Measurements from ENCODE around the gene TNIK. TPM values are rescaled to one million over a fixed set of nuclear protein-coding genes. Genes with fewer than 3 reads are reported as not detected.

Gene TNIK
- total RNA-seq, 1 experiment from 2014 or later: 0.69 TPM

DNA sequence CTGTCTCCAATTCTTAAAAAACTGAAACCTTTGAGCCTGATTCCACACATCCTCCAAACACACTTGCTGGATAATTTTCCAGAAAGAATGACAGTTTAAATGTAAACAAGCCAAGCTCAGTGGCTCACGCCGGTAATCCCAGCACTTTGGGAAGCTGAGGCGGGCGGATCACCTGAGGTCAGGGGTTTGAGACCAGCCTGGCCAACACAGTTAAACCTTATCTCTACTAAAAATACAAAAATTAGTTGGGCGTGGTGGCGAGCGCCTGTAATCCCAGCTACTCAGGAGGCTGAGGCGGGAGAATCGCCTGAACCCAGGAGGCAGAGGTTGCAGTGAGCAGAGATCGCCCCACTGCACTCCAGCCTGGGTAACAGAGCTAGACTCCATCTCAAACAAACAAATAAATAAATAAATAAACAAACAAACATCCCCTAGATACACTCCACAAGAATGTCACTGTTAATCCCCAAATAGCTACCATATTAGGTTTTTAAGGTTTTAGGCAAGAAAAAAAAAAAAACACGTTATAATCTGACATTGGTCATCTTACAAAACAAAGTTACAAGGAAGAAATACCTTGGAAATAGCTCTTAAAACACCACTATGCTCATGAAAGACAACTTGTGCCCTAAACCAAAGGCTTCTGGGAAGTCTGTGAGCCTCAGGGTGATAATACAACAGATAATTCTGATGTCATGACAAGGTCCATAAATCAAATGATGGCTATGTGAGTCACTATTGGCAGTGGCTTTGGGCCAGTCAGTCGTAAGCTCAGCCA is 13.2 kb downstream of the TNIK start:
- Histone ChIP-seq H3K4me3 (ENCODE audit: low read depth, low read length, poor library complexity, severe bottlenecking) (no peak overlapping the region), H3K9me3 (ENCODE audit: low read depth, low read length, poor library complexity, severe bottlenecking) (no peaks in the 10 kb centered on the region), H3K27me3 (replicated peaks; ENCODE audit: insufficient read depth, low read depth, low read length, poor library complexity) (no peaks in the 10 kb centered on the region), H3K36me3 (ENCODE audit: insufficient read depth, low read length, poor library complexity, severe bottlenecking) (no peaks in the 10 kb centered on the region), H3K4me1 (ENCODE audit: insufficient read depth, low read length, poor library complexity, severe bottlenecking) (no peaks in the 10 kb centered on the region), H3K27ac (ENCODE audit: low read depth, low read length, poor library complexity, severe bottlenecking) (no peak overlapping the region)
- peak; percentile 44 for DNase-seq (ENCODE audit: low spot score)
- no TSS peak for BruUV-seq (replicated peaks)
- intact Hi-C loops (cut with micrococcal nuclease; ENCODE audit: unreplicated experiment): no loop called here
- CTCF ChIA-PET: no interaction called here
- TF ChIP-seq, protein P1, sequence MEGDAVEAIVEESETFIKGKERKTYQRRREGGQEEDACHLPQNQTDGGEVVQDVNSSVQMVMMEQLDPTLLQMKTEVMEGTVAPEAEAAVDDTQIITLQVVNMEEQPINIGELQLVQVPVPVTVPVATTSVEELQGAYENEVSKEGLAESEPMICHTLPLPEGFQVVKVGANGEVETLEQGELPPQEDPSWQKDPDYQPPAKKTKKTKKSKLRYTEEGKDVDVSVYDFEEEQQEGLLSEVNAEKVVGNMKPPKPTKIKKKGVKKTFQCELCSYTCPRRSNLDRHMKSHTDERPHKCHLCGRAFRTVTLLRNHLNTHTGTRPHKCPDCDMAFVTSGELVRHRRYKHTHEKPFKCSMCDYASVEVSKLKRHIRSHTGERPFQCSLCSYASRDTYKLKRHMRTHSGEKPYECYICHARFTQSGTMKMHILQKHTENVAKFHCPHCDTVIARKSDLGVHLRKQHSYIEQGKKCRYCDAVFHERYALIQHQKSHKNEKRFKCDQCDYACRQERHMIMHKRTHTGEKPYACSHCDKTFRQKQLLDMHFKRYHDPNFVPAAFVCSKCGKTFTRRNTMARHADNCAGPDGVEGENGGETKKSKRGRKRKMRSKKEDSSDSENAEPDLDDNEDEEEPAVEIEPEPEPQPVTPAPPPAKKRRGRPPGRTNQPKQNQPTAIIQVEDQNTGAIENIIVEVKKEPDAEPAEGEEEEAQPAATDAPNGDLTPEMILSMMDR (conservative IDR thresholded peaks at IDR 0.05; ENCODE audit: low read depth, low read length): no peak
- TF ChIP-seq EZH2 (IDR thresholded peaks at IDR 0.05; ENCODE audit: borderline replicate concordance, low read depth, low read length, poor library complexity, severe bottlenecking): no peak
- POLR2A ChIA-PET (ENCODE audit: low non-redundant PET): no interaction called here

DNA sequence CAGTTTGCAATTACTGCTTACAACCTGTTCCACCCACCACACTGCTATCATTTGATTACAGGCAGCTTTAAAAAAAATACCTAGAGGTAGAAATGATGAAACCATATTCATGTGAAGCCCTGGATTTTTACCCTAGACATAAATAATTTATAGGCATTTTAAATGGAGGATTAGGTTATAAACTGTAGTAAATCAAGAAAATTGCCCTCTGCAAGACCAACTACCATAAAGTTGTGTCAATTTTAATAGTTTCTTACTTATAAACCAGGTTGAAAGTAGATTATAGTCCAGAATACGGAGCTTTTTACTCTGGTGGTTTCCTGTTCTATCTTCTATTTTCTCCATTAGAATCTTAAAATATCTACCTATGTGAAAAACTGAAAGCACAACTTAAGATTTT is 13.9 kb downstream of the TNIK start:
- Histone ChIP-seq H3K9me3 (ENCODE audit: low read depth, low read length, poor library complexity, severe bottlenecking) (no peaks in the 10 kb centered on the region), H3K4me3 (ENCODE audit: low read depth, low read length, poor library complexity, severe bottlenecking) (no peak overlapping the region), H3K4me1 (ENCODE audit: insufficient read depth, low read length, poor library complexity, severe bottlenecking) (no peaks in the 10 kb centered on the region), H3K36me3 (ENCODE audit: insufficient read depth, low read length, poor library complexity, severe bottlenecking) (no peaks in the 10 kb centered on the region), H3K27me3 (replicated peaks; ENCODE audit: insufficient read depth, low read depth, low read length, poor library complexity) (no peaks in the 10 kb centered on the region), H3K27ac (ENCODE audit: low read depth, low read length, poor library complexity, severe bottlenecking) (no peak overlapping the region)
- ChIA-PET POLR2A (ENCODE audit: low non-redundant PET) (no interaction called here), CTCF (no interaction called here)
- TF ChIP-seq EZH2 (IDR thresholded peaks at IDR 0.05; ENCODE audit: borderline replicate concordance, low read depth, low read length, poor library complexity, severe bottlenecking): no peak
- TF ChIP-seq, protein P1 (conservative IDR thresholded peaks at IDR 0.05; ENCODE audit: low read depth, low read length): no peak
- intact Hi-C loops (cut with micrococcal nuclease; ENCODE audit: unreplicated experiment): no loop called here
- no peak for DNase-seq (ENCODE audit: low spot score)
- BruUV-seq (replicated peaks): no TSS peak

DNA sequence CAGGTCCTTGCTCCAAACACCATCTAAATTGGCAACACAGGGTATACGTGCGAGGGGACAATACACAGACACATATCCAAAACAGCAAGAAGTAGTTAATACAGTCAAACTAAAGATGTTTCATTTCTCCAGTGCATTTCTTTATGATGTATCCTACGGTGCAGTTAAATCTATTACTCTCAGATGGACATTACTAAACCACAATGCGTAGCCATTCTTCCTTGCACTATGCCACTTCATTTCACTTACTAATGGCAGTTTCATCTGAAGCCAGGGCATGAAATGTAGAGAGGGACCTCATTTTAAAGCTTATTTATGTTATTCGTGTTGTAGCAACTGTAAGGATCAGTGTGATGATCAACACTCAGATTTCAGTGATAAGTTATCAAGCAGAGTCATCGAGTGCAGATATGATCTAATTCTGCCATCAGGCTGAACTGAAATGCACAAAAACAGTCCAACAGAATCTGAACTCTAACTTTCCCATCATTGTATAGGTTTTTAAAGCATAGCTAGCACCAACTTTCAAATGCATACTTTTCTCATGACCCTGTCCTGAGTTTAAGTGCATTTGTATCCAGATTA is 14.5 kb downstream of the TNIK start:
- ChIA-PET CTCF (no interaction called here), POLR2A (ENCODE audit: low non-redundant PET) (no interaction called here)
- intact Hi-C loops (cut with micrococcal nuclease; ENCODE audit: unreplicated experiment): no loop called here
- BruUV-seq (replicated peaks): no TSS peak
- Histone ChIP-seq H3K4me1 (ENCODE audit: insufficient read depth, low read length, poor library complexity, severe bottlenecking) (no peaks in the 10 kb centered on the region), H3K36me3 (ENCODE audit: insufficient read depth, low read length, poor library complexity, severe bottlenecking) (no peaks in the 10 kb centered on the region), H3K4me3 (ENCODE audit: low read depth, low read length, poor library complexity, severe bottlenecking) (no peak overlapping the region), H3K27ac (ENCODE audit: low read depth, low read length, poor library complexity, severe bottlenecking) (no peak overlapping the region), H3K9me3 (ENCODE audit: low read depth, low read length, poor library complexity, severe bottlenecking) (no peaks in the 10 kb centered on the region), H3K27me3 (replicated peaks; ENCODE audit: insufficient read depth, low read depth, low read length, poor library complexity) (no peaks in the 10 kb centered on the region)
- TF ChIP-seq EZH2 (IDR thresholded peaks at IDR 0.05; ENCODE audit: borderline replicate concordance, low read depth, low read length, poor library complexity, severe bottlenecking): no peak
- TF ChIP-seq, protein P1 (conservative IDR thresholded peaks at IDR 0.05; ENCODE audit: low read depth, low read length): no peak
- no peak for DNase-seq (ENCODE audit: low spot score)

All from A673 (cell line).